22Rv1 (cell line): ENCODE results near the gene SSTR3.

ENCODE experiments used
- ZFX ChIP-seq: fragments of 450-650 bp; IDR thresholded peaks from 2 replicates; pipeline ENCODE4 v1.6.1; 2017; ENCODE audit warnings: antibody characterized with exemption, borderline replicate concordance
- TF ChIP-seq, protein P1 (sequence below): fragments of 450-650 bp; IDR thresholded peaks from 2 replicates; pipeline ENCODE4 v1.5.1; 2017; ENCODE audit warnings: mild to moderate bottlenecking

GRCh38 chr22:37186228-37186996 is 25.9 kb downstream of the SSTR3 start:
- TF ChIP-seq, protein P1, sequence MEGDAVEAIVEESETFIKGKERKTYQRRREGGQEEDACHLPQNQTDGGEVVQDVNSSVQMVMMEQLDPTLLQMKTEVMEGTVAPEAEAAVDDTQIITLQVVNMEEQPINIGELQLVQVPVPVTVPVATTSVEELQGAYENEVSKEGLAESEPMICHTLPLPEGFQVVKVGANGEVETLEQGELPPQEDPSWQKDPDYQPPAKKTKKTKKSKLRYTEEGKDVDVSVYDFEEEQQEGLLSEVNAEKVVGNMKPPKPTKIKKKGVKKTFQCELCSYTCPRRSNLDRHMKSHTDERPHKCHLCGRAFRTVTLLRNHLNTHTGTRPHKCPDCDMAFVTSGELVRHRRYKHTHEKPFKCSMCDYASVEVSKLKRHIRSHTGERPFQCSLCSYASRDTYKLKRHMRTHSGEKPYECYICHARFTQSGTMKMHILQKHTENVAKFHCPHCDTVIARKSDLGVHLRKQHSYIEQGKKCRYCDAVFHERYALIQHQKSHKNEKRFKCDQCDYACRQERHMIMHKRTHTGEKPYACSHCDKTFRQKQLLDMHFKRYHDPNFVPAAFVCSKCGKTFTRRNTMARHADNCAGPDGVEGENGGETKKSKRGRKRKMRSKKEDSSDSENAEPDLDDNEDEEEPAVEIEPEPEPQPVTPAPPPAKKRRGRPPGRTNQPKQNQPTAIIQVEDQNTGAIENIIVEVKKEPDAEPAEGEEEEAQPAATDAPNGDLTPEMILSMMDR: no peak
- TF ChIP-seq ZFX: no peak
